ENCODE measurements around the gene SPTBN1. TPM values are rescaled to one million over a fixed set of nuclear protein-coding genes. Genes with fewer than 3 reads are reported as not detected.
A peak's percentile ranks its signal among the peaks of the same experiment; 100 is the strongest.

SPTBN1 gene
- total RNA-seq, 1 donor from 2014 or later = 813 TPM

DNA sequence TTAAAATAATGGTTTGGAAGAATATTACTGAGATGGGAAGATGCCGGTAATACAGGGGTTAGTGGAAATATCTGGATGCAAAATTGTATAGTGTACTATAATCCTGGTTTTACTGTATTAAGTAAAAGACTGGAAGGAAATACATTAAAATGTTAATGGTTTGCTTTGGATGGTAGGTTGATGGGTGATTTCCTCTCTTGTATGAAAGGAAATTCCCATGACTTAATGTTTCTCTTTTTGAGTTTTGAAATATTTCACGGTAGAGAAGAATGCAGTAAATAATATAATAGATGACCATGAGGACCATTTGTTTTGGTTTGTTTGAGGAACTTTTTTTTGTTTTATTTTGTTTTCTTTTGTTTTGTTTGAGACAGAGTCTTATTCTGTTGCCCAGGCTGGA is 8.2 kb downstream of the SPTBN1 start:
- DNase-seq (no peak), ATAC-seq (no peak)
- TF ChIP-seq, protein P1, sequence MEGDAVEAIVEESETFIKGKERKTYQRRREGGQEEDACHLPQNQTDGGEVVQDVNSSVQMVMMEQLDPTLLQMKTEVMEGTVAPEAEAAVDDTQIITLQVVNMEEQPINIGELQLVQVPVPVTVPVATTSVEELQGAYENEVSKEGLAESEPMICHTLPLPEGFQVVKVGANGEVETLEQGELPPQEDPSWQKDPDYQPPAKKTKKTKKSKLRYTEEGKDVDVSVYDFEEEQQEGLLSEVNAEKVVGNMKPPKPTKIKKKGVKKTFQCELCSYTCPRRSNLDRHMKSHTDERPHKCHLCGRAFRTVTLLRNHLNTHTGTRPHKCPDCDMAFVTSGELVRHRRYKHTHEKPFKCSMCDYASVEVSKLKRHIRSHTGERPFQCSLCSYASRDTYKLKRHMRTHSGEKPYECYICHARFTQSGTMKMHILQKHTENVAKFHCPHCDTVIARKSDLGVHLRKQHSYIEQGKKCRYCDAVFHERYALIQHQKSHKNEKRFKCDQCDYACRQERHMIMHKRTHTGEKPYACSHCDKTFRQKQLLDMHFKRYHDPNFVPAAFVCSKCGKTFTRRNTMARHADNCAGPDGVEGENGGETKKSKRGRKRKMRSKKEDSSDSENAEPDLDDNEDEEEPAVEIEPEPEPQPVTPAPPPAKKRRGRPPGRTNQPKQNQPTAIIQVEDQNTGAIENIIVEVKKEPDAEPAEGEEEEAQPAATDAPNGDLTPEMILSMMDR (IDR thresholded peaks at IDR 0.05) = no peak
- Histone ChIP-seq H3K4me3 (no peak overlapping the region), H3K36me3 (no peaks in the 10 kb centered on the region), H3K9me3 (no peaks in the 10 kb centered on the region), H3K4me1 (peaks cover 38% of the 10 kb centered on the region), H3K27me3 (no peaks in the 10 kb centered on the region), H3K27ac (no peak overlapping the region)
- intact Hi-C loops (cut with DNase I) = no loop called here

- ATAC-seq (no peak), DNase-seq (no peak)
- Histone ChIP-seq H3K27ac (peak overlapping the region; percentile 26), H3K4me3 (no peak overlapping the region), H3K27me3 (no peaks in the 10 kb centered on the region), H3K36me3 (no peaks in the 10 kb centered on the region), H3K9me3 (no peaks in the 10 kb centered on the region), H3K4me1 (peaks cover 43% of the 10 kb centered on the region)
- intact Hi-C loops (cut with DNase I) = no loop called here
- TF ChIP-seq, protein P1 (IDR thresholded peaks at IDR 0.05) = no peak
These were observed 9.0 kb downstream of the SPTBN1 start for GRCh38 chr2:54465143-54465542.

- Histone ChIP-seq H3K36me3 (no peaks in the 10 kb centered on the region), H3K4me1 (peaks cover 57% of the 10 kb centered on the region), H3K27me3 (no peaks in the 10 kb centered on the region), H3K9me3 (no peaks in the 10 kb centered on the region), H3K4me3 (no peak overlapping the region), H3K27ac (peak overlapping the region; percentile 25)
- DNase-seq (no peak), ATAC-seq (peak; percentile 38)
- TF ChIP-seq, protein P1 (IDR thresholded peaks at IDR 0.05) = no peak
- intact Hi-C loops (cut with DNase I) = no loop called here
These were observed 10.7 kb downstream of the SPTBN1 start for GRCh38 chr2:54466870-54467269.

GRCh38 chr2:54468673-54469072 is 12.5 kb downstream of the SPTBN1 start:
- no peaks in the 10 kb centered on the region for H3K9me3 ChIP-seq
- DNase-seq (no peak), ATAC-seq (no peak)
- H3K27me3 ChIP-seq = no peaks in the 10 kb centered on the region
- H3K4me3 ChIP-seq = no peak overlapping the region
- TF ChIP-seq, protein P1 (IDR thresholded peaks at IDR 0.05) = no peak
- intact Hi-C loops (cut with DNase I) = no loop called here
- H3K27ac ChIP-seq = peak overlapping the region; percentile 52
- no peaks in the 10 kb centered on the region for H3K36me3 ChIP-seq
- H3K4me1 ChIP-seq = peaks cover 50% of the 10 kb centered on the region

GRCh38 chr2:54469484-54470053 is 13.4 kb downstream of the SPTBN1 start:
- DNase-seq (no peak), ATAC-seq (no peak)
- Histone ChIP-seq H3K4me1 (peaks cover 49% of the 10 kb centered on the region), H3K27me3 (no peaks in the 10 kb centered on the region), H3K36me3 (no peaks in the 10 kb centered on the region), H3K27ac (peak overlapping the region; percentile 52), H3K4me3 (no peak overlapping the region), H3K9me3 (no peaks in the 10 kb centered on the region)
- intact Hi-C loops (cut with DNase I) = no loop called here
- TF ChIP-seq, protein P1 (IDR thresholded peaks at IDR 0.05) = no peak

Data from upper lobe of right lung (tissue), 1 donor.